ENCODE results near the gene ALDH1L1.

Gene ALDH1L1

GRCh38 chr3:126153695-126154360 lies 26.6 kb downstream of the ALDH1L1 start:
- no peak for DNase-seq

GRCh38 chr3:126152901-126153694 lies 27.3 kb downstream of the ALDH1L1 start:
- DNase-seq, result no peak

GRCh38 chr3:126152458-126152857 lies 27.9 kb downstream of the ALDH1L1 start:
- no peak for DNase-seq

GRCh38 chr3:126151562-126152302 lies 28.7 kb downstream of the ALDH1L1 start:
- no peak for DNase-seq

GRCh38 chr3:126149960-126150515 lies 30.3 kb downstream of the ALDH1L1 start:
- no peak for DNase-seq

GRCh38 chr3:126149256-126149902 lies 31.0 kb downstream of the ALDH1L1 start:
- no peak for DNase-seq

- no peak for DNase-seq
Observed at GRCh38 chr3:126147932-126148683, 32.3 kb downstream of the ALDH1L1 start.

GRCh38 chr3:126147147-126147931 lies 33.0 kb downstream of the ALDH1L1 start:
- DNase-seq, result no peak

- no peak for DNase-seq
Observed at GRCh38 chr3:126146525-126147146, 33.8 kb downstream of the ALDH1L1 start.

- no peak for DNase-seq
Observed at GRCh38 chr3:126146034-126146433, 34.4 kb downstream of the ALDH1L1 start.

GRCh38 chr3:126142652-126143051 lies 37.7 kb downstream of the ALDH1L1 start:
- no peak for DNase-seq

- DNase-seq, result no peak
Observed at GRCh38 chr3:126137490-126138130, 42.8 kb downstream of the ALDH1L1 start.

- no peak for DNase-seq
Observed at GRCh38 chr3:126136428-126137220, 43.8 kb downstream of the ALDH1L1 start.

GRCh38 chr3:126135406-126136076 lies 44.8 kb downstream of the ALDH1L1 start:
- no peak for DNase-seq

GRCh38 chr3:126135071-126135405 lies 45.3 kb downstream of the ALDH1L1 start:
- DNase-seq, result no peak

- DNase-seq, result peak; percentile 74
Observed at GRCh38 chr3:126134219-126134975, 46.0 kb downstream of the ALDH1L1 start.

- no peak for DNase-seq
Observed at GRCh38 chr3:126133606-126134005, 46.8 kb downstream of the ALDH1L1 start.

Measured in COR-L47 (cell line).